Measurements from ENCODE around the gene CENPP.

Gene CENPP

GRCh38 chr9:92660266-92660665 lies 334.5 kb downstream of the CENPP start:
- Histone ChIP-seq H3K9ac (ENCODE audit: insufficient read length) (no peak overlapping the region), H3K36me3 (ENCODE audit: insufficient read depth, low read length) (peaks cover 9% of the 10 kb centered on the region; the same call in 1 of the 2 replicates)
- no peak for TF ChIP-seq EZH2 (IDR thresholded peaks at IDR 0.05)
- no peak for TF ChIP-seq POLR2AphosphoS5 (IDR thresholded peaks at IDR 0.05; ENCODE audit: borderline replicate concordance, low read depth, low read length)
- no peak for TF ChIP-seq FOXP2 (optimal IDR thresholded peaks at IDR 0.05; ENCODE audit: control extremely low read depth, extremely low read length, insufficient read depth)

GRCh38 chr9:92661127-92661526 lies 335.4 kb downstream of the CENPP start:
- H3K9me3 ChIP-seq (ENCODE audit: low read depth, low read length): no peaks in the 10 kb centered on the region
- H3K9ac ChIP-seq (ENCODE audit: insufficient read length): no peak overlapping the region
- no peak overlapping the region for H3K4me3 ChIP-seq
- TF ChIP-seq EZH2 (IDR thresholded peaks at IDR 0.05) (no peak), POLR2AphosphoS5 (IDR thresholded peaks at IDR 0.05; ENCODE audit: borderline replicate concordance, low read depth, low read length) (no peak), FOXP2 (optimal IDR thresholded peaks at IDR 0.05; ENCODE audit: control extremely low read depth, extremely low read length, insufficient read depth) (no peak)
- H3K27ac ChIP-seq: no peak overlapping the region
- no peak for DNase-seq (ENCODE audit: low read depth, low spot score)
- peaks cover 9% of the 10 kb centered on the region; the same call in 1 of the 2 replicates for H3K36me3 ChIP-seq (ENCODE audit: insufficient read depth, low read length)

More at GRCh38 chr9:92660266-92660665, 334.5 kb downstream of the CENPP start:
- no peak for DNase-seq (ENCODE audit: low read depth, low spot score)
- H3K9me3 ChIP-seq (ENCODE audit: low read depth, low read length): no peaks in the 10 kb centered on the region
- no peak overlapping the region for H3K27ac ChIP-seq
- H3K4me3 ChIP-seq: no peak overlapping the region

GRCh38 chr9:92661743-92662142 lies 336.0 kb downstream of the CENPP start:
- H3K9ac ChIP-seq (ENCODE audit: insufficient read length): no peak overlapping the region
- H3K27ac ChIP-seq: no peak overlapping the region
- H3K4me3 ChIP-seq: no peak overlapping the region
- peaks cover 9% of the 10 kb centered on the region; the same call in 1 of the 2 replicates for H3K36me3 ChIP-seq (ENCODE audit: insufficient read depth, low read length)
- TF ChIP-seq FOXP2 (optimal IDR thresholded peaks at IDR 0.05; ENCODE audit: control extremely low read depth, extremely low read length, insufficient read depth) (no peak), POLR2AphosphoS5 (IDR thresholded peaks at IDR 0.05; ENCODE audit: borderline replicate concordance, low read depth, low read length) (no peak), EZH2 (IDR thresholded peaks at IDR 0.05) (no peak)
- H3K9me3 ChIP-seq (ENCODE audit: low read depth, low read length): no peaks in the 10 kb centered on the region
- DNase-seq (ENCODE audit: low read depth, low spot score): no peak

- TF ChIP-seq POLR2AphosphoS5 (IDR thresholded peaks at IDR 0.05; ENCODE audit: borderline replicate concordance, low read depth, low read length) (no peak), EZH2 (IDR thresholded peaks at IDR 0.05) (no peak), FOXP2 (optimal IDR thresholded peaks at IDR 0.05; ENCODE audit: control extremely low read depth, extremely low read length, insufficient read depth) (no peak)
- H3K4me3 ChIP-seq: no peak overlapping the region
- DNase-seq (ENCODE audit: low read depth, low spot score): no peak
- H3K27ac ChIP-seq: no peak overlapping the region
- H3K36me3 ChIP-seq (ENCODE audit: insufficient read depth, low read length): peaks cover 6% of the 10 kb centered on the region; the same call in 1 of the 2 replicates
- no peak overlapping the region for H3K9ac ChIP-seq (ENCODE audit: insufficient read length)
- H3K9me3 ChIP-seq (ENCODE audit: low read depth, low read length): no peaks in the 10 kb centered on the region
These were observed 337.4 kb downstream of the CENPP start for GRCh38 chr9:92663126-92663525.

- Histone ChIP-seq H3K27ac (no peak overlapping the region), H3K9me3 (ENCODE audit: low read depth, low read length) (no peaks in the 10 kb centered on the region), H3K9ac (ENCODE audit: insufficient read length) (no peak overlapping the region), H3K4me3 (no peak overlapping the region), H3K36me3 (ENCODE audit: insufficient read depth, low read length) (no peaks in the 10 kb centered on the region)
- DNase-seq (ENCODE audit: low read depth, low spot score): no peak
- TF ChIP-seq FOXP2 (optimal IDR thresholded peaks at IDR 0.05; ENCODE audit: control extremely low read depth, extremely low read length, insufficient read depth) (no peak), EZH2 (IDR thresholded peaks at IDR 0.05) (no peak)
These were observed 338.2 kb downstream of the CENPP start for GRCh38 chr9:92663951-92664350.

GRCh38 chr9:92664394-92665152 lies 338.8 kb downstream of the CENPP start:
- no peaks in the 10 kb centered on the region for H3K9me3 ChIP-seq (ENCODE audit: low read depth, low read length)
- TF ChIP-seq POLR2AphosphoS5 (IDR thresholded peaks at IDR 0.05; ENCODE audit: borderline replicate concordance, low read depth, low read length) (no peak), FOXP2 (optimal IDR thresholded peaks at IDR 0.05; ENCODE audit: control extremely low read depth, extremely low read length, insufficient read depth) (no peak), EZH2 (IDR thresholded peaks at IDR 0.05) (no peak)
- H3K9ac ChIP-seq (ENCODE audit: insufficient read length): no peak overlapping the region
- H3K36me3 ChIP-seq (ENCODE audit: insufficient read depth, low read length): no peaks in the 10 kb centered on the region
- DNase-seq (ENCODE audit: low read depth, low spot score): no peak
- H3K27ac ChIP-seq: no peak overlapping the region
- no peak overlapping the region for H3K4me3 ChIP-seq

GRCh38 chr9:92665836-92666235 lies 340.1 kb downstream of the CENPP start:
- TF ChIP-seq FOXP2 (optimal IDR thresholded peaks at IDR 0.05; ENCODE audit: control extremely low read depth, extremely low read length, insufficient read depth) (no peak), EZH2 (IDR thresholded peaks at IDR 0.05) (no peak), POLR2AphosphoS5 (IDR thresholded peaks at IDR 0.05; ENCODE audit: borderline replicate concordance, low read depth, low read length) (no peak)

GRCh38 chr9:92666236-92666635 lies 340.5 kb downstream of the CENPP start:
- no peaks in the 10 kb centered on the region for H3K36me3 ChIP-seq (ENCODE audit: insufficient read depth, low read length)
- no peak for DNase-seq (ENCODE audit: low read depth, low spot score)
- H3K9me3 ChIP-seq (ENCODE audit: low read depth, low read length): no peaks in the 10 kb centered on the region
- peak overlapping the region; percentile 15 for H3K9ac ChIP-seq (ENCODE audit: insufficient read length)
- TF ChIP-seq EZH2 (IDR thresholded peaks at IDR 0.05): no peak
- TF ChIP-seq POLR2AphosphoS5 (IDR thresholded peaks at IDR 0.05; ENCODE audit: borderline replicate concordance, low read depth, low read length): no peak
- TF ChIP-seq FOXP2 (optimal IDR thresholded peaks at IDR 0.05; ENCODE audit: control extremely low read depth, extremely low read length, insufficient read depth): no peak
- no peak overlapping the region for H3K4me3 ChIP-seq
- H3K27ac ChIP-seq: no peak overlapping the region

More at GRCh38 chr9:92665836-92666235, 340.1 kb downstream of the CENPP start:
- H3K9ac ChIP-seq (ENCODE audit: insufficient read length): peak overlapping the region; percentile 15
- H3K9me3 ChIP-seq (ENCODE audit: low read depth, low read length): no peaks in the 10 kb centered on the region
- H3K36me3 ChIP-seq (ENCODE audit: insufficient read depth, low read length): no peaks in the 10 kb centered on the region
- no peak overlapping the region for H3K4me3 ChIP-seq
- DNase-seq (ENCODE audit: low read depth, low spot score): no peak
- H3K27ac ChIP-seq: no peak overlapping the region

Data from SK-N-MC (cell line).